Liver (tissue), 9 donors: ENCODE data around the gene FUBP3. TPM values are rescaled to one million over a fixed set of nuclear protein-coding genes. Genes with fewer than 3 reads are reported as not detected.

Source experiments
- DNase-seq: peaks from one replicate; pipeline ENCODE4 v3.0.0-alpha.2; 2017; ENCODE audit warnings: low spot score
- H3K27ac ChIP-seq, 2 donors: one replicate each; pipeline ENCODE4 v1.7.0; 2013; ENCODE audit warnings: inconsistent platforms in 2 of 2, low read length in 2 of 2, control low read depth in 1 of 2, low read depth in 1 of 2, mild to moderate bottlenecking in 1 of 2
- H3K27me3 ChIP-seq, 4 donors: one replicate each; pipeline versions ENCODE4 v1.6.1 to v1.7.0; 2013; ENCODE audit warnings: low read length in 3 of 4, inconsistent platforms in 1 of 4, mild to moderate bottlenecking in 1 of 4, moderate library complexity in 1 of 4; ENCODE audit not compliant: control insufficient read depth in 4 of 4, insufficient read depth in 4 of 4
- H3K36me3 ChIP-seq, 4 donors: one replicate each; pipeline versions ENCODE4 v1.6.1 to v1.7.0; 2013; ENCODE audit warnings: low read length in 3 of 4, mild to moderate bottlenecking in 3 of 4, low read depth in 1 of 4, moderate library complexity in 1 of 4; ENCODE audit not compliant: control insufficient read depth in 4 of 4, insufficient read depth in 3 of 4
- H3K4me1 ChIP-seq, 4 donors: one replicate each; pipeline versions ENCODE4 v1.6.1 to v1.7.0; 2013; ENCODE audit warnings: low read length in 3 of 4, mild to moderate bottlenecking in 3 of 4, moderate library complexity in 1 of 4; ENCODE audit not compliant: control insufficient read depth in 4 of 4, insufficient read depth in 4 of 4
- H3K4me3 ChIP-seq, 3 donors: one replicate each; pipeline versions ENCODE4 v1.6.1 to v1.7.0; 2013; ENCODE audit warnings: low read length in 3 of 3, control low read depth in 1 of 3, low read depth in 1 of 3, mild to moderate bottlenecking in 1 of 3
- H3K9ac ChIP-seq, 2 donors: one replicate each; pipeline ENCODE4 v1.7.0; 2013; ENCODE audit warnings: low read length in 2 of 2, mild to moderate bottlenecking in 2 of 2, moderate library complexity in 2 of 2, control low read depth in 1 of 2, low read depth in 1 of 2
- H3K9me3 ChIP-seq, 4 donors: one replicate each; pipeline versions ENCODE4 v1.6.1 to v1.7.0; 2013; ENCODE audit warnings: low read length in 3 of 4; ENCODE audit not compliant: control insufficient read depth in 4 of 4
- CTCF ChIP-seq: fragments of 150-350 bp; IDR thresholded peaks from 2 replicates; pipeline ENCODE4 v1.5.1; 2017; ENCODE audit warnings: improper control_type of control experiment, low read depth, low read length; ENCODE audit not compliant: missing input control
- HNF4A ChIP-seq, 2 donors: conservative IDR thresholded peaks; 2 replicates each; pipeline ENCODE4 v1.6.1; 2016; ENCODE audit warnings: antibody characterized with exemption in 2 of 2, mild to moderate bottlenecking in 2 of 2
- HNF4G ChIP-seq: IDR thresholded peaks from 2 replicates; pipeline ENCODE4 v1.6.1; 2016; ENCODE audit warnings: antibody characterized with exemption
- JUND ChIP-seq, 2 donors: IDR thresholded peaks; 2 replicates each; pipeline ENCODE4 v1.6.1; 2016; ENCODE audit warnings: antibody characterized with exemption in 2 of 2
- RAD21 ChIP-seq, 2 donors: IDR thresholded peaks; 2 replicates each; pipeline ENCODE4 v1.6.1; 2016; ENCODE audit warnings: antibody characterized with exemption in 2 of 2, mild to moderate bottlenecking in 2 of 2
- RXRA ChIP-seq, 2 donors: IDR thresholded peaks; 2 replicates each; pipeline ENCODE4 v1.6.1; 2017 to 2018; ENCODE audit warnings: antibody characterized with exemption in 2 of 2, mild to moderate bottlenecking in 1 of 2
- SP1 ChIP-seq: IDR thresholded peaks from 2 replicates; pipeline ENCODE4 v1.6.1; 2018; ENCODE audit warnings: antibody characterized with exemption, mild to moderate bottlenecking
- TAF1 ChIP-seq: conservative IDR thresholded peaks from 2 replicates; pipeline ENCODE4 v1.6.1; 2016; ENCODE audit warnings: antibody characterized with exemption, mild to moderate bottlenecking
- YY1 ChIP-seq: IDR thresholded peaks from 2 replicates; pipeline ENCODE4 v1.6.1; 2016; ENCODE audit warnings: antibody characterized with exemption, mild to moderate bottlenecking
- ZBTB33 ChIP-seq: IDR thresholded peaks from 2 replicates; pipeline ENCODE4 v1.6.1; 2016; ENCODE audit warnings: antibody characterized with exemption
- WGBS: extraction: QIAGEN DNeasy Blood & Tissue Kit; methylation state at CpG from one replicate; pipeline ENCODE4 v1.1.7; 2013; 5-methylcytosine and 5-hydroxymethylcytosine counted together
- polyA plus RNA-seq, 2 donors: library from polyadenylated mRNA; stranded (reverse) in 1 of 2; unstranded in 1 of 2; fragments of 200-250 nt in 1 of 2; fragments of >200 nt in 1 of 2; fragmentation: Nextera tagmentation in 1 of 2; extraction: Ambion mirVana in 1 of 2; gene quantifications; one replicate each; pipeline versions ENCODE4 v1.2.1 to v1.2.3, GENCODE V29; 2013 to 2015
- total RNA-seq, 2 donors: library from RNA; depleted of rRNA; stranded (reverse); fragments of >200 nt; gene quantifications; one replicate each; pipeline ENCODE4 v1.2.3, GENCODE V29; 2014
- TF ChIP-seq, protein P1 (sequence below): IDR thresholded peaks from 2 replicates; pipeline ENCODE4 v1.6.1; 2016; ENCODE audit warnings: antibody characterized with exemption
- TF ChIP-seq, protein P2 (sequence below): IDR thresholded peaks from 2 replicates; pipeline ENCODE4 v1.6.1; 2016; ENCODE audit warnings: antibody characterized with exemption, mild to moderate bottlenecking
- donor health status: healthy.
- donor health status: healthy.
- donor health status: healthy.
- donor health status: healthy.
- donor health status: healthy.

Gene FUBP3
- total and polyA plus RNA-seq, 4 donors, result 16.1 to 39.0 (median 24.8) TPM

GRCh38 chr9:130608554-130609134, 29.3 kb downstream of the FUBP3 start (continued):
- TF ChIP-seq ZBTB33 (no peak), TAF1 (no peak), SP1 (no peak)
- TF ChIP-seq, protein P1, sequence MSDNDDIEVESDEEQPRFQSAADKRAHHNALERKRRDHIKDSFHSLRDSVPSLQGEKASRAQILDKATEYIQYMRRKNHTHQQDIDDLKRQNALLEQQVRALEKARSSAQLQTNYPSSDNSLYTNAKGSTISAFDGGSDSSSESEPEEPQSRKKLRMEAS, result no peak

DNA sequence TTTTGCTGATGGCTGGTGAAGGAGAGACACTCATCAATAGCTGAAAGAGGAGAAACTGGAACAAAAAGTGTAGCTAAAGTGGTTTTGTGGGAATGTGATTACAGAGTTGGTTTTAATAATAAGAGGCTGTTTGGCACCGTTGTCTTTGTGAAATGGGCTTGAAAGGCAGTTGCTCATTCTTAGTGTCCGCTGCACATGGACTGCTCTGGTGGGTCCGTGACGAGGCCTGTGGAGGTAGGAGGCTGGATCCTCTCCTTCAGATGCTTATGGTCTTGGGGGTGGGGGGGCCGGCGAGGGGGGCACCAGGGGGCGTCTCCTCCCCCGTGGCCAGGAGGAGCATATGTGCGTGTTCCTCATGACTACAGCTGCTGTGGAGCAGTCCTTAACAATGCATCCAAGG, 29.8 kb downstream of the FUBP3 start:
- Histone ChIP-seq H3K9ac (no peak overlapping the region), H3K4me3 (no peak overlapping the region), H3K4me1 (peaks cover 4 to 25% (median 16%) of the 10 kb centered on the region in 4 donors), H3K27me3 (no peaks in the 10 kb centered on the region), H3K27ac (no peak overlapping the region), H3K36me3 (peaks cover 7 to 19% (median 14%) of the 10 kb centered on the region in 4 donors), H3K9me3 (no peaks in the 10 kb centered on the region)
- TF ChIP-seq, protein P1, result no peak
- TF ChIP-seq CTCF (no peak), JUND (IDR thresholded peaks at IDR 0.05) (no peak)
- WGBS, result 83% methylated on average over 9 of the region's 9 CpGs
- no peak for DNase-seq

DNA sequence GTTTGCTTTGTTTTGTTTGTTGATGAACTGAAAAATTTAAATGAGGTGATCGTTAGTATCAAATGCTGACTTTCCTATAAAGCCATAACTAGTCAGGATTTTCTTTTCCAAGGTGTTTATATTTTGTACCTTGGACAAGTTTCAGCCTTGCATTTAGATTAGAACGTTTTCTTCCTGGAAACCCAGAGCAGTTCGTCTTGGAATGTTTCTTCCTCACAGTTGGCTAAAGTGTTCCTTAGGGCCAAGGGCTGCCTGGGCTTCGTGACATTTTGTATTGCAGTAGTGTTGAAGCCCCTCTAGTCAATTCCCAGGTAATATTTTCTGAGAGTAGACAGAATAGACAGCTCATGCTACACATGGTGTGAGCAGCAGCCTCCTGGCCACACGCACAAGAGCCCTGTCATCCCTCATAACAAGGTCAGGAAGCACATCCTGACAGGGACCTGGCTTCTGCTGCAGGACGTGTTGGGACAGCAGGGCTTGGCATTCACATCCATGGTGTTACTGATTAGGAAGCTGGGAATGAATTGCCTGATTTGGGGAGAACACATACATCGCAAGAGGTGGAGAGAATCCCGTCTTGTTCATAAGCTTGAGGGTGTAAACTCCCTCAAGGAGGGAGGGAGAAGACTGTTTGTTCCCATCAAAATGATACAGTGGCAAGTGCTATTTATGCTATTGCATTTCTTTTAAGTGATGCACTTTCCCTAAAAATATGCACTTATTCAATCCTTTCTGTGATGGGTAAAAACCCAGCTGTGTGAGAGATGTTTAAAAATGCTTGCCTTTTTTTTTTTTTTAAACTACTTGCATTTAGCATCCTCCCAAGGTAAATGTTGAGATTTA, 31.7 kb downstream of the FUBP3 start:
- Histone ChIP-seq H3K4me1 (peaks cover 6 to 36% (median 21%) of the 10 kb centered on the region in 4 donors), H3K4me3 (no peak overlapping the region), H3K9me3 (no peaks in the 10 kb centered on the region), H3K27ac (no peak overlapping the region), H3K9ac (no peak overlapping the region), H3K27me3 (no peaks in the 10 kb centered on the region), H3K36me3 (peaks cover 9 to 33% (median 27%) of the 10 kb centered on the region in 4 donors)
- DNase-seq, result no peak
- 86% methylated on average over 8 of the region's 8 CpGs for WGBS
- TF ChIP-seq CTCF (no peak), RAD21 (IDR thresholded peaks at IDR 0.05) (no peak), JUND (IDR thresholded peaks at IDR 0.05) (no peak), YY1 (no peak), HNF4A (conservative IDR thresholded peaks at IDR 0.05) (no peak), RXRA (IDR thresholded peaks at IDR 0.05) (no peak), HNF4G (no peak)
- TF ChIP-seq, protein P1, result no peak
- TF ChIP-seq, protein P2, sequence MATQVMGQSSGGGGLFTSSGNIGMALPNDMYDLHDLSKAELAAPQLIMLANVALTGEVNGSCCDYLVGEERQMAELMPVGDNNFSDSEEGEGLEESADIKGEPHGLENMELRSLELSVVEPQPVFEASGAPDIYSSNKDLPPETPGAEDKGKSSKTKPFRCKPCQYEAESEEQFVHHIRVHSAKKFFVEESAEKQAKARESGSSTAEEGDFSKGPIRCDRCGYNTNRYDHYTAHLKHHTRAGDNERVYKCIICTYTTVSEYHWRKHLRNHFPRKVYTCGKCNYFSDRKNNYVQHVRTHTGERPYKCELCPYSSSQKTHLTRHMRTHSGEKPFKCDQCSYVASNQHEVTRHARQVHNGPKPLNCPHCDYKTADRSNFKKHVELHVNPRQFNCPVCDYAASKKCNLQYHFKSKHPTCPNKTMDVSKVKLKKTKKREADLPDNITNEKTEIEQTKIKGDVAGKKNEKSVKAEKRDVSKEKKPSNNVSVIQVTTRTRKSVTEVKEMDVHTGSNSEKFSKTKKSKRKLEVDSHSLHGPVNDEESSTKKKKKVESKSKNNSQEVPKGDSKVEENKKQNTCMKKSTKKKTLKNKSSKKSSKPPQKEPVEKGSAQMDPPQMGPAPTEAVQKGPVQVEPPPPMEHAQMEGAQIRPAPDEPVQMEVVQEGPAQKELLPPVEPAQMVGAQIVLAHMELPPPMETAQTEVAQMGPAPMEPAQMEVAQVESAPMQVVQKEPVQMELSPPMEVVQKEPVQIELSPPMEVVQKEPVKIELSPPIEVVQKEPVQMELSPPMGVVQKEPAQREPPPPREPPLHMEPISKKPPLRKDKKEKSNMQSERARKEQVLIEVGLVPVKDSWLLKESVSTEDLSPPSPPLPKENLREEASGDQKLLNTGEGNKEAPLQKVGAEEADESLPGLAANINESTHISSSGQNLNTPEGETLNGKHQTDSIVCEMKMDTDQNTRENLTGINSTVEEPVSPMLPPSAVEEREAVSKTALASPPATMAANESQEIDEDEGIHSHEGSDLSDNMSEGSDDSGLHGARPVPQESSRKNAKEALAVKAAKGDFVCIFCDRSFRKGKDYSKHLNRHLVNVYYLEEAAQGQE, result no peak
